H1 (cell line): ENCODE data around the gene TSPAN33. TPM values are rescaled to one million over a fixed set of nuclear protein-coding genes. Genes with fewer than 3 reads are reported as not detected.

Experiments
- BACH1 ChIP-seq: IDR thresholded peaks from 2 replicates; pipeline ENCODE4 v1.6.1; 2012; ENCODE audit warnings: low read length, improper control_type of control experiment
- CTBP2 ChIP-seq: IDR thresholded peaks from 2 replicates; pipeline ENCODE4 v1.7.0; 2011; ENCODE audit warnings: borderline replicate concordance, mild to moderate bottlenecking, moderate library complexity, mixed read lengths, low read length; ENCODE audit not compliant: insufficient read depth, insufficient read length
- EP300 ChIP-seq, 2 experiments: IDR thresholded peaks; 1 replicate in 1 of 2; 2 replicates in 1 of 2; pipeline ENCODE4 v1.6.1; 2011 to 2012; ENCODE audit warnings: low read depth in 2 of 2, low read length in 2 of 2, mild to moderate bottlenecking in 2 of 2, borderline replicate concordance in 1 of 2, inconsistent platforms in 1 of 2, moderate library complexity in 1 of 2
- EZH2 ChIP-seq: fragments of 200-600 bp; sonication (generic); IDR thresholded peaks from 2 replicates; pipeline ENCODE4 v1.7.1; 2012; ENCODE audit warnings: low read depth, mild to moderate bottlenecking, moderate library complexity, low read length, inconsistent platforms; ENCODE audit not compliant: severe bottlenecking
- HDAC6 ChIP-seq: IDR thresholded peaks from one replicate; pipeline ENCODE4 v1.7.1; 2012; ENCODE audit warnings: low read depth, mild to moderate bottlenecking, inconsistent platforms, low read length, moderate library complexity
- KDM1A ChIP-seq: fragments of 200-600, 300-600 bp; sonication (generic); IDR thresholded peaks from 2 replicates; pipeline ENCODE4 v1.7.1; 2016; ENCODE audit warnings: mild to moderate bottlenecking, low read length, borderline replicate concordance
- NRF1 ChIP-seq: IDR thresholded peaks from 2 replicates; pipeline ENCODE4 v1.6.1; 2011; ENCODE audit warnings: mild to moderate bottlenecking, low read depth, low read length, improper control_type of control experiment
- POU5F1 ChIP-seq: IDR thresholded peaks from 2 replicates; pipeline ENCODE4 v1.6.1; 2011; ENCODE audit warnings: low read depth, mild to moderate bottlenecking, low read length, moderate library complexity
- RNF2 ChIP-seq: fragments of 200-900, 300-1000 bp; sonication (generic); IDR thresholded peaks from 2 replicates; pipeline ENCODE4 v1.7.1; 2016; ENCODE audit warnings: borderline replicate concordance, low read depth, mild to moderate bottlenecking, antibody characterized with exemption, low read length; ENCODE audit not compliant: poor library complexity, severe bottlenecking; ENCODE audit errors: missing control alignments
- SAP30 ChIP-seq: fragments of 300-600 bp; sonication (generic); IDR thresholded peaks from 2 replicates; pipeline ENCODE4 v1.7.1; 2012; ENCODE audit warnings: low read length, moderate library complexity, mild to moderate bottlenecking, inconsistent platforms; ENCODE audit not compliant: insufficient read depth, insufficient replicate concordance
- SIRT6 ChIP-seq: IDR thresholded peaks from one replicate; pipeline ENCODE4 v1.7.1; 2012; ENCODE audit warnings: low read length, inconsistent platforms
- SIX5 ChIP-seq: IDR thresholded peaks from 2 replicates; pipeline ENCODE4 v1.6.1; 2011; ENCODE audit warnings: mild to moderate bottlenecking, low read depth, low read length
- SUZ12 ChIP-seq: fragments of 200-600 bp; sonication (generic); IDR thresholded peaks from 2 replicates; pipeline ENCODE4 v1.6.1; 2012; ENCODE audit warnings: mild to moderate bottlenecking, inconsistent platforms, low read length, moderate library complexity, mixed read lengths
- TCF12 ChIP-seq: IDR thresholded peaks from 2 replicates; pipeline ENCODE4 v1.6.1; 2011; ENCODE audit warnings: low read depth, mild to moderate bottlenecking, low read length
- USF2 ChIP-seq: IDR thresholded peaks from 2 replicates; pipeline ENCODE4 v1.6.1; 2011; ENCODE audit warnings: low read length, improper control_type of control experiment
- polyA plus RNA-seq, 7 experiments: library from polyadenylated mRNA; depleted of rRNA in 3 of 7; stranded (reverse) in 5 of 7; unstranded in 2 of 7; fragments of >200 nt in 5 of 7; fragments of 200-250 nt in 2 of 7; gene quantifications; 1 replicate in 5 of 7; 2 replicates in 1 of 7; 4 replicates in 1 of 7; pipeline versions ENCODE4 v1.2.1 to v1.2.3, GENCODE V29; 2011 to 2013; ENCODE audit warnings: missing spikeins in 2 of 7, mixed read lengths in 2 of 7
- total RNA-seq: library from RNA; stranded (reverse); fragmentation: NEBNext Ultra II Directional; extraction: Animal tissue kit (Norgen Biotek cat#: 25700); gene quantifications from 2 replicates; pipeline ENCODE4 v1.2.1, GENCODE V29; 2021

The TSPAN33 gene
- total and polyA plus RNA-seq, 2 of the 8 experiments (the other 6 are each of a cell fraction or from before 2014, with no cell fraction given), result 42.8 to 47.1 TPM

- TF ChIP-seq TCF12, result no peak
- TF ChIP-seq SUZ12, result no peak
- no peak for TF ChIP-seq RNF2
- TF ChIP-seq SAP30, result no peak
- TF ChIP-seq NRF1, result no peak
- TF ChIP-seq KDM1A, result no peak
- no peak for TF ChIP-seq SIRT6
- no peak for TF ChIP-seq SIX5
- TF ChIP-seq EZH2, result no peak
- no peak for TF ChIP-seq BACH1
- no peak for TF ChIP-seq HDAC6
- no peak for TF ChIP-seq POU5F1
- peak; percentile 64 for TF ChIP-seq CTBP2
- no peak for TF ChIP-seq USF2
- TF ChIP-seq EP300 (IDR thresholded peaks at IDR 0.05; ENCODE audit: borderline replicate concordance in 1 of 2, low read depth in 2 of 2, low read length in 2 of 2), result peak in 1 of 2 experiments; percentile 76; a peak in 1 of 3 replicates
Observed at GRCh38 chr7:129188372-129188891, 43.9 kb downstream of the TSPAN33 start, which contains the start of gene SMO (continued).
